HepG2 (cell line): ENCODE data around the gene PRDX4. TPM values are rescaled to one million over a fixed set of nuclear protein-coding genes. Genes with fewer than 3 reads are reported as not detected.
A peak's percentile ranks its signal among the peaks of the same experiment; 100 is the strongest.

Source experiments
- ATAC-seq: fragments of 200-7000 bp; cut with Tn5 transposase; 3 replicates; pipeline ENCODE4 v1.9.1; 2020; ENCODE audit warnings: mild to moderate bottlenecking, moderate library complexity
- BruUV-seq: library from RNA; stranded (reverse); fragments of 400-500 nt; replicated peaks from 2 replicates; lab custom pipeline; 2021; lab: Mats Ljungman, UMichigan
- CTCF ChIA-PET: fragments of 300-600 bp; formaldehyde crosslinking; extraction: SDS; loops from one replicate; lab custom pipeline; 2021; ENCODE audit warnings: low total read pairs, inconsistent platforms, low intra/inter-chr PET ratio; lab: Yijun Ruan, JAX
- POLR2A ChIA-PET: fragments of 350-600 bp; sonication (Branson Sonifier 250); formaldehyde crosslinking; loops from one replicate; lab custom pipeline; 2020; ENCODE audit warnings: antibody characterized with exemption, inconsistent platforms; lab: Yijun Ruan, JAX
- DNase-seq: peaks from one replicate; pipeline ENCODE4 v3.0.0-alpha.2; 2015; ENCODE audit warnings: low spot score
- FAIRE-seq: peaks from 3 replicates; lab custom pipeline; 2011; peaks lifted over from hg19 to GRCh38; lab: Jason Lieb, UNC
- H2AFZ ChIP-seq: one replicate; pipeline ENCODE4 v1.6.1; 2011; ENCODE audit warnings: low read length, inconsistent platforms
- H3K27ac ChIP-seq: fragments of 300-600 bp; 3 replicates; pipeline ENCODE4 v1.8.0; 2011; ENCODE audit warnings: mixed run types, mild to moderate bottlenecking, mixed read lengths, low read length, inconsistent platforms; ENCODE audit not compliant: insufficient read depth; ENCODE audit errors: extremely low read length
- H3K27me3 ChIP-seq, 2 experiments: fragments of 200-600 bp in 1 of 2; 2 replicates in 1 of 2; 3 replicates in 1 of 2; pipeline versions ENCODE4 v1.6.0 to v1.8.0; 2011; ENCODE audit warnings: low read length in 2 of 2, mild to moderate bottlenecking in 2 of 2, moderate library complexity in 2 of 2, inconsistent platforms in 1 of 2; ENCODE audit not compliant: insufficient read depth in 2 of 2, control insufficient read depth in 1 of 2
- H3K36me3 ChIP-seq, 2 experiments: fragments of 200-600 bp in 1 of 2; replicated peaks in 1 of 2; 2 replicates in 1 of 2; 3 replicates in 1 of 2; pipeline versions ENCODE4 v1.5.1 to v1.8.0; 2011; ENCODE audit warnings: low read length in 2 of 2, inconsistent platforms in 1 of 2; ENCODE audit not compliant: insufficient read depth in 2 of 2, control insufficient read depth in 1 of 2
- H3K4me1 ChIP-seq: 2 replicates; pipeline ENCODE4 v1.5.1; 2012; ENCODE audit warnings: low read length, inconsistent platforms; ENCODE audit not compliant: insufficient read depth
- H3K4me2 ChIP-seq: 2 replicates; pipeline ENCODE4 v1.6.0; 2011; ENCODE audit warnings: low read depth, low read length, inconsistent platforms
- H3K4me3 ChIP-seq, 3 experiments: fragments of 200-600 bp in 1 of 3; sonication (generic), shearing (Covaris generic) in 1 of 3; replicated peaks in 1 of 3; 2 replicates each; pipeline ENCODE4 v1.5.1; 2011 to 2016; ENCODE audit warnings: low read length in 3 of 3, inconsistent platforms in 2 of 3, low read depth in 2 of 3, mild to moderate bottlenecking in 2 of 3, control low read depth in 1 of 3, mixed read lengths in 1 of 3; ENCODE audit not compliant: insufficient read depth in 1 of 3
- H3K79me2 ChIP-seq: one replicate; pipeline ENCODE4 v1.6.1; 2011; ENCODE audit warnings: low read length, inconsistent platforms; ENCODE audit not compliant: insufficient read depth
- H3K9ac ChIP-seq: 2 replicates; pipeline ENCODE4 v1.6.0; 2011; ENCODE audit warnings: mild to moderate bottlenecking, low read depth, low read length, inconsistent platforms; ENCODE audit not compliant: insufficient read depth
- H3K9me3 ChIP-seq: 2 replicates; pipeline ENCODE4 v1.5.1; 2012; ENCODE audit warnings: mild to moderate bottlenecking, low read length
- H4K20me1 ChIP-seq: 2 replicates; pipeline ENCODE4 v1.6.0; 2011; ENCODE audit warnings: inconsistent platforms, mild to moderate bottlenecking, low read length, moderate library complexity; ENCODE audit not compliant: insufficient read depth
- CERS6 ChIP-seq: sonication (generic); formaldehyde crosslinking; IDR thresholded peaks from 2 replicates; pipeline ENCODE4 v1.5.0; 2020; ENCODE audit warnings: missing genetic modification reagents
- IRF2 ChIP-seq: IDR thresholded peaks from 2 replicates; pipeline ENCODE4 v1.6.1; 2018; ENCODE audit warnings: missing genetic modification reagents, missing compliant biosample characterization
- MAZ ChIP-seq, 2 experiments: sonication (generic) in 1 of 2; formaldehyde crosslinking in 1 of 2; IDR thresholded peaks; 2 replicates each; pipeline versions ENCODE4 v1.5.0 to v1.6.1; 2012 to 2020; ENCODE audit warnings: low read depth in 2 of 2, mild to moderate bottlenecking in 2 of 2, borderline replicate concordance in 1 of 2, improper control_type of control experiment in 1 of 2, low read length in 1 of 2, missing genetic modification reagents in 1 of 2, moderate library complexity in 1 of 2
- SIX4 ChIP-seq: sonication (generic); formaldehyde crosslinking; IDR thresholded peaks from 2 replicates; pipeline ENCODE4 v1.4.0; 2020; ENCODE audit warnings: missing genetic modification reagents
- ZNF207 ChIP-seq: fragments of 450-650 bp; IDR thresholded peaks from 2 replicates; pipeline ENCODE4 v1.6.1; 2016; ENCODE audit warnings: antibody characterized with exemption, borderline replicate concordance
- ZNF660 ChIP-seq: sonication (generic); formaldehyde crosslinking; IDR thresholded peaks from 2 replicates; pipeline ENCODE4 v1.5.1; 2020; ENCODE audit warnings: mild to moderate bottlenecking, low read depth, missing genetic modification reagents, borderline replicate concordance
- WGBS: methylation state at CpG from one replicate; pipeline ENCODE4 v1.1.6; 2017; ENCODE audit warnings: low lambda C conversion rate; 5-methylcytosine and 5-hydroxymethylcytosine counted together
- in situ Hi-C: cut with HindIII; loops from 2 replicates; pipeline ENCODE4 v1.10.0; 2017; ENCODE audit warnings: low pct_unique_long_range_greater_than_20kb; ENCODE audit not compliant: extremely low pct_ligation_motif_present
- intact Hi-C: fragments of 100-400 bp; cut with micrococcal nuclease; formaldehyde crosslinking; loops from one replicate; pipeline ENCODE4 v1.10.0; 2022; ENCODE audit not compliant: unreplicated experiment
- polyA plus RNA-seq, 8 experiments: library from polyadenylated mRNA; depleted of rRNA in 3 of 8; stranded (reverse) in 7 of 8; unstranded in 1 of 8; fragments of >200 nt; fragmentation: Illumina TruSeq in 4 of 8; extraction: Trizol in 4 of 8; gene quantifications; 2 replicates each; pipeline versions ENCODE4 v1.2.1 to v1.2.3, GENCODE V29; 2011 to 2016; ENCODE audit warnings: low read depth in 4 of 8, missing spikeins in 1 of 8, mixed read lengths in 1 of 8; ENCODE audit not compliant: insufficient read depth in 1 of 8
- total RNA-seq, 5 experiments: library from RNA; depleted of rRNA; stranded (reverse); fragments of >200 nt; fragmentation: Illumina TruSeq; extraction: Trizol; gene quantifications; 2 replicates each; pipeline ENCODE4 v1.2.3, GENCODE V29; 2016; ENCODE audit warnings: low read depth in 1 of 5
- TF ChIP-seq, protein P1 (sequence below): sonication (generic); formaldehyde crosslinking; IDR thresholded peaks from 2 replicates; pipeline ENCODE4 v1.5.0; 2020; ENCODE audit warnings: missing genetic modification reagents, mild to moderate bottlenecking, borderline replicate concordance

Gene PRDX4
- total and polyA plus RNA-seq, 2 of the 13 experiments (the other 11 are each of a cell fraction or from before 2014, with no cell fraction given): 217 to 252 TPM

DNA sequence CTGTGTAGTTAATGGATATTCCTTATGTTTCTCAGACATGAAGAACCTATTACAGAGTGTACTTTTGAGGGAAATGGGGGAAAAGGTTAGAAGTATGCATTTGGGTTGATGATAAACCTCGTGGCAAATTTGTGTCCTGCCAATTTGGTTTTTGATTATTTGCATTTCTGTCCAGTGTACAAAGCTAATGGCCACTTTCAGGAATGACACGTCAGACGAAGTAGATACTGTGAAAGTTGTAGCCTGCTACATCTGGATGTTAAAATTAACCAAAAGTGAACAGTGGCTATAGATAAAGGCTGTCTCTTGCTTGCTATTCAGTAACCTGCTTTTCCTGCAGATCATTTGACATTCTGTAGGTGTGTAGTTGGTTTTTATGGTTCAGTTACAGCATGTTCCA is 1.0 kb downstream of the PRDX4 start:
- POLR2A ChIA-PET: no interaction called here
- TF ChIP-seq MAZ (IDR thresholded peaks at IDR 0.05; ENCODE audit: borderline replicate concordance, low read depth, low read length) (no peak), MAZ (CRISPR knock-in tag; IDR thresholded peaks at IDR 0.05; ENCODE audit: low read depth) (no peak), CERS6 (CRISPR knock-in tag) (no peak), ZNF207 (no peak), SIX4 (CRISPR knock-in tag) (no peak), ZNF660 (CRISPR knock-in tag) (no peak), IRF2 (no peak)
- TF ChIP-seq, protein P1, sequence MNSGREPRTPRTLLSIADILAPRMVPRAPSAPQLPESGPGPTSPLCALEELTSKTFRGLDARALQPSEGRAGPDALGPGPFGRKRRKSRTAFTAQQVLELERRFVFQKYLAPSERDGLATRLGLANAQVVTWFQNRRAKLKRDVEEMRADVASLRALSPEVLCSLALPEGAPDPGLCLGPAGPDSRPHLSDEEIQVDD (CRISPR knock-in tag): no peak
- CTCF ChIA-PET: no interaction called here
- intact Hi-C loops: no loop called here
- in situ Hi-C loops: no loop called here
- Histone ChIP-seq H3K9ac (peak overlapping the region; percentile 83), H3K4me1 (peaks cover 5% of the 10 kb centered on the region; the same call in 1 of the 2 replicates), H4K20me1 (no peaks in the 10 kb centered on the region), H2AFZ (no peak overlapping the region), H3K36me3 (peaks cover 0 to 6% of the 10 kb centered on the region in 2 experiments; a peak in 1 of 5 replicates), H3K27me3 (no peaks in the 10 kb centered on the region), H3K4me2 (peak overlapping the region; percentile 76), H3K4me3 (peak overlapping the region; percentile 66 to 81 (median 78); a peak in 5 of 6 replicates), H3K9me3 (no peaks in the 10 kb centered on the region), H3K79me2 (peaks cover 24% of the 10 kb centered on the region), H3K27ac (peak overlapping the region; percentile 82)
- ATAC-seq: no peak
- WGBS: 0% methylated on average over 3 of the region's 3 CpGs
- no peak for FAIRE-seq
- DNase-seq: no peak
- BruUV-seq: no TSS peak
